GM23338 (cell line): ENCODE data around the gene KRT2. TPM values are rescaled to one million over a fixed set of nuclear protein-coding genes. Genes with fewer than 3 reads are reported as not detected.

ENCODE experiments used
- CREB1 ChIP-seq: fragments of 250-450 bp; sonication (Bioruptor Pico); IDR thresholded peaks from 2 replicates; pipeline ENCODE4 v1.5.0; 2020; ENCODE audit warnings: low read depth, mild to moderate bottlenecking, moderate library complexity
- CTCF ChIP-seq, 2 experiments: fragments of 200-600 bp in 1 of 2; sonication (generic) in 1 of 2; conservative IDR thresholded peaks; 2 replicates each; pipeline versions ENCODE4 v1.5.1 to v1.6.1; 2016 to 2017; ENCODE audit warnings: antibody characterized with exemption in 2 of 2, low read depth in 2 of 2, mild to moderate bottlenecking in 2 of 2, moderate library complexity in 1 of 2
- EZH2 ChIP-seq: fragments of 200-600 bp; sonication (generic); IDR thresholded peaks from one replicate; pipeline ENCODE4 v1.8.0; 2017; ENCODE audit warnings: antibody characterized with exemption, mild to moderate bottlenecking, low read depth; ENCODE audit not compliant: unreplicated experiment
- REST ChIP-seq: IDR thresholded peaks from one replicate; pipeline ENCODE4 v1.6.1; 2018; ENCODE audit warnings: antibody characterized with exemption; ENCODE audit not compliant: unreplicated experiment
- ZNF462 ChIP-seq: fragments of 250-450 bp; sonication (Bioruptor Pico); IDR thresholded peaks from 2 replicates; pipeline ENCODE4 v1.5.0; 2020; ENCODE audit warnings: mild to moderate bottlenecking, moderate library complexity
- polyA plus RNA-seq: library from polyadenylated mRNA; unstranded; fragments of >200 nt; fragmentation: Nextera tagmentation; extraction: Ambion mirVana; gene quantifications from 2 replicates; pipeline ENCODE4 v1.2.1, GENCODE V29; 2016
- total RNA-seq: library from RNA; depleted of rRNA; stranded (reverse); fragments of >200 nt; shearing (Covaris generic); gene quantifications from 2 replicates; pipeline ENCODE4 v1.2.3, GENCODE V29; 2014

KRT2 gene
- total and polyA plus RNA-seq, 2 experiments from 2014 or later = not detected

- TF ChIP-seq ZNF462 = no peak
- TF ChIP-seq REST = no peak
- no peak for TF ChIP-seq CTCF (conservative IDR thresholded peaks at IDR 0.05; ENCODE audit: low read depth in 2 of 2)
- TF ChIP-seq EZH2 = no peak
- no peak for TF ChIP-seq CREB1
Measured at GRCh38 chr12:52633383-52633782, 18.6 kb downstream of the KRT2 start (continued).
